SU-DHL-6 (cell line): ENCODE data around the gene MOSMO.
A peak's percentile ranks its signal among the peaks of the same experiment; 100 is the strongest.

Experiments
- H2AFZ ChIP-seq: fragments of 200-600 bp; sonication (generic); 2 replicates; pipeline ENCODE4 v1.6.1; 2014; ENCODE audit warnings: low read depth, mild to moderate bottlenecking, moderate library complexity, mixed read lengths, antibody characterized with exemption, low read length; ENCODE audit not compliant: severe bottlenecking
- H3F3A ChIP-seq: fragments of 200-600 bp; shearing (Covaris generic); 2 replicates; pipeline ENCODE4 v1.6.0; 2016; ENCODE audit warnings: antibody characterized with exemption, mild to moderate bottlenecking; ENCODE audit not compliant: insufficient read depth
- H3K27ac ChIP-seq: fragments of 200-600 bp; sonication (generic); 2 replicates; pipeline ENCODE4 v1.5.1; 2016; ENCODE audit warnings: low read depth, mild to moderate bottlenecking, low read length, moderate library complexity, mixed read lengths
- H3K27me3 ChIP-seq: fragments of 200-600 bp; sonication (generic), shearing (Covaris generic); 2 replicates; pipeline ENCODE4 v1.6.0; 2014; ENCODE audit warnings: mild to moderate bottlenecking, low read length
- H3K36me3 ChIP-seq: fragments of 200-600 bp; sonication (generic); 2 replicates; pipeline ENCODE4 v1.6.1; 2014; ENCODE audit warnings: mild to moderate bottlenecking, low read length, mixed read lengths
- H3K4me2 ChIP-seq: fragments of 300-600, 200-600 bp; shearing (Covaris generic), sonication (generic); 2 replicates; pipeline ENCODE4 v1.6.0; 2014; ENCODE audit warnings: low read length, low read depth, mild to moderate bottlenecking; ENCODE audit not compliant: poor library complexity, severe bottlenecking
- H3K4me3 ChIP-seq: fragments of 200-600 bp; sonication (generic); 2 replicates; pipeline ENCODE4 v1.5.1; 2014; ENCODE audit warnings: antibody characterized with exemption, low read length, mild to moderate bottlenecking, mixed read lengths; ENCODE audit not compliant: insufficient read depth, poor library complexity, severe bottlenecking
- H3K79me2 ChIP-seq: fragments of 200-600 bp; sonication (generic); 2 replicates; pipeline ENCODE4 v1.6.1; 2014; ENCODE audit warnings: mild to moderate bottlenecking, low read length, moderate library complexity; ENCODE audit not compliant: insufficient read depth
- H3K9ac ChIP-seq: fragments of 200-600 bp; sonication (generic); 2 replicates; pipeline ENCODE4 v1.7.0; 2014; ENCODE audit warnings: mild to moderate bottlenecking, low read length
- H3K9me2 ChIP-seq: fragments of 200-600 bp; sonication (generic); replicated peaks from 2 replicates; pipeline ENCODE4 v1.6.1; 2014; ENCODE audit warnings: low read length; ENCODE audit not compliant: insufficient read depth
- H3K9me3 ChIP-seq: fragments of 200-600 bp; sonication (generic); 2 replicates; pipeline ENCODE4 v1.6.1; 2014; ENCODE audit warnings: low read length, mixed read lengths; ENCODE audit not compliant: insufficient read depth
- H4K20me1 ChIP-seq: fragments of 200-600 bp; sonication (generic); 2 replicates; pipeline ENCODE4 v1.6.1; 2014; ENCODE audit warnings: low read depth, mild to moderate bottlenecking, antibody characterized with exemption, low read length, moderate library complexity, mixed read lengths
- EZH2phosphoT487 ChIP-seq: fragments of 200-600 bp; sonication (generic), shearing (Covaris generic); conservative IDR thresholded peaks from 2 replicates; pipeline ENCODE4 v1.6.1; 2018; ENCODE audit warnings: mild to moderate bottlenecking, antibody characterized with exemption, low read length, moderate library complexity, mixed read lengths
- TF ChIP-seq, protein P1 (sequence below): fragments of 200-600 bp; sonication (generic); IDR thresholded peaks from one replicate; pipeline ENCODE4 v1.5.1; 2017; ENCODE audit warnings: antibody characterized with exemption, mild to moderate bottlenecking, low read length, moderate library complexity; ENCODE audit not compliant: insufficient read depth, poor library complexity, severe bottlenecking

MOSMO gene

DNA sequence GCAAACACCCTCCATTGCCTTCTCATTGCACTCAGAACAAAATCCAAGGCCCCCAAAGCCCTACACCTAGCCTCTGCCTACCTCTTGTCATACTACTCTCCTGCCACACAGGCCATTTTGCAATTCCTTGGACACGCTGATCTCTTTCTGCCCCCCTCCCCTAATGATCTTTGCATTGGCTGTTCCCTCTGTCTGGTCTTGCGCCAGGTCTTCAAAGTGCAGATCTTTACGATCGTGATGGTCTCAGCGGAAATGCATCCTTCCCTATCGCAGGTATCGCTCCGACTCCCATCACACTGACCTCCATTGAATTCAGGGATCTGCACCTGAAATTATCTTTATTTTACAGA lies 777 bp upstream of the MOSMO start:
- Histone ChIP-seq H3K27me3 (no peaks in the 10 kb centered on the region), H3K9me3 (no peaks in the 10 kb centered on the region), H3K4me2 (peak overlapping the region; percentile 80), H3K9me2 (no peaks in the 10 kb centered on the region), H3K27ac (no peak overlapping the region), H3K9ac (peak overlapping the region; percentile 92), H3K36me3 (no peaks in the 10 kb centered on the region), H3K79me2 (peaks cover 11% of the 10 kb centered on the region), H2AFZ (peak overlapping the region; percentile 99), H3F3A (0 out of 2 replicates have a peak, but pooled peaks cover 4% of the 10 kb centered on the region), H4K20me1 (no peaks in the 10 kb centered on the region; the same call in 1 of the 2 replicates), H3K4me3 (peak overlapping the region; percentile 81)
- TF ChIP-seq, protein P1, sequence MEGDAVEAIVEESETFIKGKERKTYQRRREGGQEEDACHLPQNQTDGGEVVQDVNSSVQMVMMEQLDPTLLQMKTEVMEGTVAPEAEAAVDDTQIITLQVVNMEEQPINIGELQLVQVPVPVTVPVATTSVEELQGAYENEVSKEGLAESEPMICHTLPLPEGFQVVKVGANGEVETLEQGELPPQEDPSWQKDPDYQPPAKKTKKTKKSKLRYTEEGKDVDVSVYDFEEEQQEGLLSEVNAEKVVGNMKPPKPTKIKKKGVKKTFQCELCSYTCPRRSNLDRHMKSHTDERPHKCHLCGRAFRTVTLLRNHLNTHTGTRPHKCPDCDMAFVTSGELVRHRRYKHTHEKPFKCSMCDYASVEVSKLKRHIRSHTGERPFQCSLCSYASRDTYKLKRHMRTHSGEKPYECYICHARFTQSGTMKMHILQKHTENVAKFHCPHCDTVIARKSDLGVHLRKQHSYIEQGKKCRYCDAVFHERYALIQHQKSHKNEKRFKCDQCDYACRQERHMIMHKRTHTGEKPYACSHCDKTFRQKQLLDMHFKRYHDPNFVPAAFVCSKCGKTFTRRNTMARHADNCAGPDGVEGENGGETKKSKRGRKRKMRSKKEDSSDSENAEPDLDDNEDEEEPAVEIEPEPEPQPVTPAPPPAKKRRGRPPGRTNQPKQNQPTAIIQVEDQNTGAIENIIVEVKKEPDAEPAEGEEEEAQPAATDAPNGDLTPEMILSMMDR: no peak
- no peak for TF ChIP-seq EZH2phosphoT487

- no peak for TF ChIP-seq EZH2phosphoT487
- TF ChIP-seq, protein P1: no peak
- peak overlapping the region; percentile 98 for H2AFZ ChIP-seq
- H3K79me2 ChIP-seq: peaks cover 11% of the 10 kb centered on the region
- peak overlapping the region; percentile 88 for H3K4me2 ChIP-seq
- no peaks in the 10 kb centered on the region; the same call in 1 of the 2 replicates for H4K20me1 ChIP-seq
- no peaks in the 10 kb centered on the region for H3K9me2 ChIP-seq
- H3K27me3 ChIP-seq: no peaks in the 10 kb centered on the region
- 0 out of 2 replicates have a peak, but pooled peaks cover 4% of the 10 kb centered on the region for H3F3A ChIP-seq
- peak overlapping the region; percentile 92 for H3K9ac ChIP-seq
- no peaks in the 10 kb centered on the region for H3K36me3 ChIP-seq
- peak overlapping the region; percentile 100 for H3K4me3 ChIP-seq
- no peak overlapping the region for H3K27ac ChIP-seq
- H3K9me3 ChIP-seq: no peaks in the 10 kb centered on the region
These were observed 526 bp downstream of the MOSMO start for GRCh38 chr16:22008215-22009059.

DNA sequence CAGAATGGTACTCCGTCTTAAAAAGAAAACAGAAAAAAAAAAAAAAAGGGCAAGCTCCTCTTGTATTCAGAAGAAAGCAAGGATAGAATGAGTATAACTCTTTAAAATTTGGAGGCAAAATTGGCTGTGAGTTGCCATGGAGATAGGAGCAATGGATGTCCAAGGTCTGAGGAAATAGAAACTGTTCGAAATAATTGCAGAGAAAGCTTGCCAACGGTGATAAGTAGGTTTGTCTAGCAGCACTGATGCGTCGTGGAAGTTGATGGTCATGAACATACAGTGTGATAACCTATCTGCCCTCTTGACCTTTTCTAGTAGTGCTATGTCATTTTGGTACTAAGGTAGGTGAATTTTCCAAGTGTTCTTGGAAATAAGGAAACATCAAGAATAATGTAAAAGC lies 3.0 kb downstream of the MOSMO start:
- TF ChIP-seq EZH2phosphoT487: no peak
- TF ChIP-seq, protein P1: no peak
- H3K9me2 ChIP-seq: no peaks in the 10 kb centered on the region
- H3K9ac ChIP-seq: no peak overlapping the region
- no peaks in the 10 kb centered on the region for H3K9me3 ChIP-seq
- H4K20me1 ChIP-seq: peaks cover 4% of the 10 kb centered on the region; the same call in 1 of the 2 replicates
- H2AFZ ChIP-seq: no peak overlapping the region
- H3K4me2 ChIP-seq: no peak overlapping the region
- H3F3A ChIP-seq: 0 out of 2 replicates have a peak, but pooled peaks cover 3% of the 10 kb centered on the region
- no peaks in the 10 kb centered on the region for H3K27me3 ChIP-seq
- no peaks in the 10 kb centered on the region for H3K36me3 ChIP-seq
- H3K4me3 ChIP-seq: no peak overlapping the region
- H3K79me2 ChIP-seq: peaks cover 14% of the 10 kb centered on the region
- H3K27ac ChIP-seq: no peak overlapping the region
